Measurements from ENCODE around the gene VRK1. TPM values are rescaled to one million over a fixed set of nuclear protein-coding genes. Genes with fewer than 3 reads are reported as not detected.

Gene VRK1
- total RNA-seq, 2 experiments from 2014 or later, result 97.5 to 97.9 TPM

- H2AFZ ChIP-seq (ENCODE audit: low read length), result no peak overlapping the region
- H4K20me1 ChIP-seq (ENCODE audit: insufficient read depth, low read length), result peaks cover 37% of the 10 kb centered on the region
- CTCF ChIA-PET (ENCODE audit: unreplicated experiment), result no interaction called here
- no peak overlapping the region for H3K27ac ChIP-seq (ENCODE audit: low read depth, low read length, poor library complexity, severe bottlenecking)
- intact Hi-C loops (cut with micrococcal nuclease; ENCODE audit: unreplicated experiment), result loop anchor here (5.0 kb wide), 1 partner anchor 437 kb away; the partner anchor contains the start of genes ATG2B and GSKIP
- TF ChIP-seq EZH2phosphoT487 (IDR thresholded peaks at IDR 0.05; ENCODE audit: borderline replicate concordance, low read depth, low read length) (no peak), CTCF (conservative IDR thresholded peaks at IDR 0.05; ENCODE audit: low read length) (no peak)
- H3K79me2 ChIP-seq (ENCODE audit: insufficient read depth, low read depth, low read length), result peaks cover 65% of the 10 kb centered on the region
- peak overlapping the region; percentile 94 for H3K4me3 ChIP-seq (ENCODE audit: low read depth, low read length, poor library complexity, severe bottlenecking)
- H3K9me2 ChIP-seq (ENCODE audit: insufficient read depth, low read length), result no peaks in the 10 kb centered on the region
- POLR2A ChIA-PET, result interaction anchor here (0.7 to 1.8 kb wide), 6 partner anchors 9 to 286 kb away, joined by 3 to 9 read pairs (median 3); no protein-coding TSS in a partner anchor
- peak overlapping the region; percentile 86 for H3K4me2 ChIP-seq (ENCODE audit: low read length)
- peaks cover 3% of the 10 kb centered on the region for H3K36me3 ChIP-seq (ENCODE audit: insufficient read depth, low read length)
- BruUV-seq (replicated peaks), result TSS peak; percentile 56
- no peak for DNase-seq (ENCODE audit: low spot score)
- peaks cover 22% of the 10 kb centered on the region for H3K4me1 ChIP-seq (ENCODE audit: insufficient read depth, low read length, poor library complexity, severe bottlenecking)
- no peaks in the 10 kb centered on the region for H3K9me3 ChIP-seq (ENCODE audit: low read length)
Measured at GRCh38 chr14:96798956-96799355, 1.8 kb downstream of the VRK1 start.

- DNase-seq (ENCODE audit: low spot score), result no peak
- TF ChIP-seq CTCF (conservative IDR thresholded peaks at IDR 0.05; ENCODE audit: low read length) (no peak), EZH2phosphoT487 (IDR thresholded peaks at IDR 0.05; ENCODE audit: borderline replicate concordance, low read depth, low read length) (no peak)
Measured at GRCh38 chr14:96799489-96800054, 2.4 kb downstream of the VRK1 start.

GRCh38 chr14:96801931-96802330 is 4.7 kb downstream of the VRK1 start:
- H4K20me1 ChIP-seq (ENCODE audit: insufficient read depth, low read length), result peaks cover 59% of the 10 kb centered on the region
- DNase-seq (ENCODE audit: low spot score), result no peak
- no peaks in the 10 kb centered on the region for H3K9me3 ChIP-seq (ENCODE audit: low read length)
- H3K79me2 ChIP-seq (ENCODE audit: insufficient read depth, low read depth, low read length), result peaks cover 94% of the 10 kb centered on the region
- peaks cover 18% of the 10 kb centered on the region for H3K36me3 ChIP-seq (ENCODE audit: insufficient read depth, low read length)
- BruUV-seq (replicated peaks), result no TSS peak
- no peak overlapping the region for H3K27ac ChIP-seq (ENCODE audit: low read depth, low read length, poor library complexity, severe bottlenecking)
- POLR2A ChIA-PET, result interaction anchor here (0.8 to 1.4 kb wide), 2 partner anchors 9 to 13 kb away, joined by 3 to 5 read pairs; no protein-coding TSS in a partner anchor
- no peak overlapping the region for H3K4me3 ChIP-seq (ENCODE audit: low read depth, low read length, poor library complexity, severe bottlenecking)
- H3K9me2 ChIP-seq (ENCODE audit: insufficient read depth, low read length), result no peaks in the 10 kb centered on the region
- no peak for TF ChIP-seq EZH2phosphoT487 (IDR thresholded peaks at IDR 0.05; ENCODE audit: borderline replicate concordance, low read depth, low read length)
- no peak for TF ChIP-seq CTCF (conservative IDR thresholded peaks at IDR 0.05; ENCODE audit: low read length)
- intact Hi-C loops (cut with micrococcal nuclease; ENCODE audit: unreplicated experiment), result no loop called here
- CTCF ChIA-PET (ENCODE audit: unreplicated experiment), result no interaction called here
- H3K4me1 ChIP-seq (ENCODE audit: insufficient read depth, low read length, poor library complexity, severe bottlenecking), result peaks cover 22% of the 10 kb centered on the region
- no peak overlapping the region for H3K4me2 ChIP-seq (ENCODE audit: low read length)
- no peak overlapping the region for H2AFZ ChIP-seq (ENCODE audit: low read length)

More at GRCh38 chr14:96799489-96800054, 2.4 kb downstream of the VRK1 start:
- intact Hi-C loops (cut with micrococcal nuclease; ENCODE audit: unreplicated experiment), result loop anchor here (5.0 kb wide), 1 partner anchor 437 kb away; the partner anchor contains the start of genes ATG2B and GSKIP
- no peak overlapping the region for H3K27ac ChIP-seq (ENCODE audit: low read depth, low read length, poor library complexity, severe bottlenecking)
- no peaks in the 10 kb centered on the region for H3K9me2 ChIP-seq (ENCODE audit: insufficient read depth, low read length)
- POLR2A ChIA-PET, result interaction anchor here (1.0 to 1.8 kb wide), 5 partner anchors 9 to 287 kb away, joined by 3 to 9 read pairs (median 3); no protein-coding TSS in a partner anchor
- CTCF ChIA-PET (ENCODE audit: unreplicated experiment), result no interaction called here
- no peaks in the 10 kb centered on the region for H3K9me3 ChIP-seq (ENCODE audit: low read length)
- H3K4me1 ChIP-seq (ENCODE audit: insufficient read depth, low read length, poor library complexity, severe bottlenecking), result peaks cover 22% of the 10 kb centered on the region
- peaks cover 43% of the 10 kb centered on the region for H4K20me1 ChIP-seq (ENCODE audit: insufficient read depth, low read length)
- H2AFZ ChIP-seq (ENCODE audit: low read length), result no peak overlapping the region
- no peak overlapping the region for H3K4me3 ChIP-seq (ENCODE audit: low read depth, low read length, poor library complexity, severe bottlenecking)
- BruUV-seq (replicated peaks), result no TSS peak
- H3K4me2 ChIP-seq (ENCODE audit: low read length), result peak overlapping the region; percentile 44
- H3K36me3 ChIP-seq (ENCODE audit: insufficient read depth, low read length), result peaks cover 3% of the 10 kb centered on the region
- peaks cover 71% of the 10 kb centered on the region for H3K79me2 ChIP-seq (ENCODE audit: insufficient read depth, low read depth, low read length)
